ENCODE results near the gene ARID1B.

ARID1B gene

GRCh38 chr6:156877126-156877863 lies 100.1 kb downstream of the ARID1B start:
- DNase-seq (ENCODE audit: low read depth, low spot score), result no peak

DNA sequence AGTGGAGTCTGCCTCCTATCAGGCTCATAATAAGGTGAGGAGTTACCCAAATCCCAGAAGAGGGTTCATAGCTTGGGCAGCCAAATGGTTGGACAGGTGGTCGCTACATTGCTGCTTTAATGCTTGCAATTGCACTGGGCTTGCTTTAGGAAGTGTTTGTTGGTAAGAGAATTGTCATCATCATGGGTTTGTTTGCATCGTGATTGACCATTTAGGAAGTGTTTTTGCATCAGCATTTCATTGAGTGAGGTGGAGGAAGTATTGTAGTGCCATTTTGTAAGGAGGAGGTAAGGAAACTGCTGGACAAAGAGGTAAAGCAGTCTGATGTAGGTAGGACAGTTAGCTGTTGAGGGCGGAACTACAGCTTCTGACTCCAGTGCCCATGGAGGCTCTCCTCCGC lies 101.5 kb downstream of the ARID1B start:
- DNase-seq (ENCODE audit: low read depth, low spot score), result no peak

- DNase-seq (ENCODE audit: low read depth, low spot score), result no peak
Measured at GRCh38 chr6:156879186-156879585, 102.0 kb downstream of the ARID1B start.

DNA sequence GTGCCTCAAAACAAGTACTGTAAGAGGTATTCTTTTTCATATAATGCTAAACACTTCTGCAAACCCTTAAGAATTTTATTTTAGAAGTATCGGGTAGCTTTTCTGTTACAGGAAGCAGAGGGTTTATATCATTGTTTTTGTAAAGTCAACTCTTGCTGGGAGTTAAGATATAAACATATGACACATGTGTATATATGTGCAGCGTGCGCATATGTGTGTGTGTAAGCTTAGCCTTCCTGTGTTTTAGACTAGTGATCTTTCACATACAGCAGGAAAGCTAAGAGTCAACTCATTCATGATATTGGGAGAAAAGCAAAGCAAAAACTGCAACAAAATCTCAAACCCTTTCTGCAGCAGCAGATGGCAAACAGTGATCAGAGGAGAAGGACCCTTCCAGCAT lies 102.4 kb downstream of the ARID1B start:
- no peak for DNase-seq (ENCODE audit: low read depth, low spot score)

DNA sequence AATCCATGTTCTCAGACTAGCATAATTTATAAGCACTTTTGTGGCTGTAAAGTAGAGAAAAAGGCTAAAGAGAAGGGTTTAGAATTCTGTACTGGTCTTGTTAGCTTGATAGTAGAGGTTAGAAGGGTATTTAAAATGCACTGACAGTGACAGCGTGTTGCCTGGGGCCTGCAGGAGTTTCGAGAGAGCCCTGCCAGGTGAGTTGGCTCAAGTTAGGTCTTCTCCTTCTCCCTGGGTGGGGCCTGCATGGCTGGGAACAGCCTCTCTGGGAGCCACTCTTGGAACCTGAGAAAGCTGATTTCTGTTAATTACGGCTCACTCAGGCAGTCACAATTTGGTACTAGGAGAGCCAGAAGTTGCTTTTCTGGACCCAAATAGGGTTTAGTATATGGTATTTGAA lies 103.7 kb downstream of the ARID1B start:
- no peak for DNase-seq (ENCODE audit: low read depth, low spot score)

- DNase-seq (ENCODE audit: low read depth, low spot score), result no peak
Measured at GRCh38 chr6:156881687-156882629, 104.8 kb downstream of the ARID1B start.

- DNase-seq (ENCODE audit: low read depth, low spot score), result no peak
Measured at GRCh38 chr6:156883497-156884252, 106.5 kb downstream of the ARID1B start.

DNA sequence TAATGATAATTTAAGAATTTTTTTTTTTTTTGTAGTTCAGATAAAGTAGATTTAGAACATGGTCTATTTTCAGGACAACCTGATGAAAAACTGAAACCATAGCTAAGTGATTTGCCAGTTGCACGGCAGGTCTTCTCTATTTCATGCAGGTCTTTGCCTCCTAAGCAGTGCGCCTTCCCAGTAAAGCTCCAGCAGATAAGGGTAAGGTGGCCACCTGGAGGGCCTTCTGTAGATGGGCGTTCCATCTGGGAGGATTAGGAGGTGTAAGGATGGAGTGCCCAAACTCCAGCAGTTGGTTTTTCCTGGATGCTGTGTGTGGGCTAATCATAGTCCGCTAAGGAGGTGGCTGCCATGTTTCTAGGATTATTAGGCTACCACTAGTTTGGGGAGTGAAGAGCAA lies 107.1 kb downstream of the ARID1B start:
- no peak for DNase-seq (ENCODE audit: low read depth, low spot score)

DNA sequence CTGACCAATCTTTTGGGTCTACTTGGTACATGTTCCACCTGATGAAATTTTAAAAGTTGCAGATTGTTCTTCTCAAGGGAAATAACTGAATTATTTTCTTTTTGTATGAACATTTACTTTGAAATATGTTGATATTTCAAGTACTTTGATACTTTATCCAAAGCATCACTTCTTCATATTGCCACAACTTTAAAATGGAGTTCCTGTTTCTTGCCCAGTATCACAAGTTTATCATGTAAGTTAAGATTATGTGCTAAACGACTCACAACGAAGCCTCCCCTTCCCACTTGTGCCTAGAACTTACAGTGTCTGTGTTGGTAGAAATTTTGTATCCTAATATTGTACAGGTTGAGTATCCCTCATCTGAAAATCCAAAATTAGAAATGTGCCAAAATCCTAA lies 108.4 kb downstream of the ARID1B start:
- DNase-seq (ENCODE audit: low read depth, low spot score), result no peak

GRCh38 chr6:156886409-156886808 lies 109.2 kb downstream of the ARID1B start:
- DNase-seq (ENCODE audit: low read depth, low spot score), result no peak

GRCh38 chr6:156887623-156888269 lies 110.6 kb downstream of the ARID1B start:
- DNase-seq (ENCODE audit: low read depth, low spot score), result no peak

GRCh38 chr6:156889469-156889868 lies 112.3 kb downstream of the ARID1B start:
- no peak for DNase-seq (ENCODE audit: low read depth, low spot score)

DNA sequence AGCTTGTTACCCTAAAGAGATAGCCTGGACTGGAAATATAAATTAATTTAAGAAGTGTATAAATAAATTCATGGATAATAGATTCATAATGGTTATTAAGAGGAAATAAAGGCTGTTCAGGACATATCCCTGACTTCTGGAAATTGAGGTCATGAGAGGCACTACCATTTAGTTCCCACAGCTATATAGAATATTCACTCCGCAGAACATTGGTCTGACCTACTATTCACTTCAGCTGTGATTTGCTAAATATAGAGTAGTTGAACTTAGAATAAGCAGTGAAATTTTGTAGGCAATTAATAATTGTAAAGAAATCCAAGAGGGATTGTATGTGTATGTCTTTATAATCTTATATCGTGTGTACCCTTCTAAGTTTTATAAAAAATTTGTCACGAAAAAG lies 112.8 kb downstream of the ARID1B start:
- DNase-seq (ENCODE audit: low read depth, low spot score), result no peak

GRCh38 chr6:156890627-156891314 lies 113.6 kb downstream of the ARID1B start:
- no peak for DNase-seq (ENCODE audit: low read depth, low spot score)

DNA sequence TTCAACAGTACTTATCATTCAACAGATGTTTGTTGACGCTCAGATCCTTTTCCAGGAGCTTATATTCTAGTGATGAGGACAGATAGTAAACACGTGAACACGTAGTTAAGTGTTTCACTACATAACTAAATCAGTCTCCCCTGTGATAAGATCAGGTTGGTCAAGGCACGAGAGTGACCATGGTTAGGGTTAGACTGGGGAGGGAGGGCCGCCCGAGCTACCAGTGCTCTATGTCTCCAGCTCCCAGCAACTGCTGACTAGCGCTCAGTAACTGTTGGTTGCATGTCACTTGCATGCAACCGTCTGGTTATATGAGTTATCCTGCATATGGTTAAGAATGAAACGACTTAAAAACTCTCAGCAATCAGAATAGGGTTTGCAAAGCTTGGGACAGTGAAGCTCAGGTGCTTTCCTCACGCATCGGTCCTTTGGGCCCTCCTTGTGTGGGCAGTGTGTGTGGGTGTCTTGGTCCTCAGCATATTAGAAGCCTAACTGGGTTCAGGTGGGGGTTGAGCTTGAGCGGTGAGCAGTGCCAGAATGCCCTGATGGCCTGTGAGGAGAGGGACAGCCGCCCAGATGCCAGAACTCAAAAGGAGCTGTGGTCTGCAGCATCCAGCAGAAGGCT lies 120.8 kb downstream of the ARID1B start:
- no peak for DNase-seq (ENCODE audit: low read depth, low spot score)

DNA sequence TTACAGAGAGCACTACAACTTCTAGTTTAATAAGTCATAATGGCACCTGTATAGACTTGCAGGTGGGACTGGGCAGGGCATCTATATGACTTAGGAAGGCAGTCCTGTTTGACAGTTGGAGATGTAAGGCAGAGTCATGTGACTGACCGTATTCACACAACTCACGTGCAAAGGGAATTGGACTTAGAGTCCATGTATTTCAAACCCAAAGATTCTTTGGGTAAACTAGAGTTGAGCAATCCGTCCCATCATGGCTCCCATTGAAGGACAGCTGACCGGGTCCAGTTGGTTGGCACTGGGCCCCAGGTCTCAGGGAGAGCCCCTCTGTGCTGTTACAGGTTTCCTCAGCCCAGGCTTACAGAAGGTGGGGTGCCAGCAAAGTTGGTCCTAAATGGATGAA lies 121.9 kb downstream of the ARID1B start:
- no peak for DNase-seq (ENCODE audit: low read depth, low spot score)

DNA sequence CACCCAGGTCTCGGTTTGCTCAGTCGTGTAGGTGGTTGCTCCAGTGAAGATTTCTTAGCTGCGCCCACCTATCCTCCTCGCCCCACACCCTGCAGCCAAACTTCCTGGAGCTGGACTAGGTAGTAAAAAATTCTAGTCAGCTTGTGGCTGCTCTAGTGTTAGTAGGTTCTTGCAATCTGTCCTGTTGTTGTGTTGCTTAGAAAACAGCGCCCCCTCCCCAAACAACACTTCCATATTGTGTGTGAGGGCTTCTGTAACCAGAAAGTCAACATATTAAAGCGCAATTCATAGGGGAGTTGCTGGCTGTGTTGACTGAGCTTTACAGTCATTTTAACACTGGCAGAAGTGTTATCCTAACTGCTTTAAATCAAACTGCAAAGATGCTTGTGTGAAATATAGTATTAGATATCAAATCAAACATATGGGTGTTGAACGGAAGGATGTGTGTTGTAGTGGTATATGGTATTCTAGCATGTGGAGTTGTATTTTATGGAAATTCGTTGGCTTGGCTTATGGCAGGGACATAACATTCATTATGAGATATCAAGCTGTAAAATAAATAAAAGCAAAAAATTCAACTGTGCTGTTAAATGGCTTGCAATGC lies 122.5 kb downstream of the ARID1B start:
- no peak for DNase-seq (ENCODE audit: low read depth, low spot score)

DNA sequence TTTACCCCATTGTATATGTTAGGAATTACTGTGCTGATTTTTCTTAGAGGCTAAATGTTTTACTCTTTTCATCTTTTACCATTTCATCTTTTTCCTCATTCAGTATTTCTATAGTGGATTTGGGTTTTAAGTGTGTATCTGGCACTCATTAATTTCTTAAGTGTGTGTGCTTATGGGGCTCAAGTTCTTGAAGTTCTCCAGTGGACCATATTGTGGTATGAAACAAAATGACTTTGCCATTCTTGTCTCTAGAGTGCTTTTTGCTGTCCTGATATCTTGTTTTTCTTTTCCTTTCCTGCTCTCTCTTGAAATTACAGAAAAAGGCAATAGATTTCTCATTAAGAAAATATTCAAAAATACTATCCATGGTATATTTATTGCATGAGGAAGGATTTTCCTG lies 123.1 kb downstream of the ARID1B start:
- no peak for DNase-seq (ENCODE audit: low read depth, low spot score)

GRCh38 chr6:156901309-156902019 lies 124.3 kb downstream of the ARID1B start:
- no peak for DNase-seq (ENCODE audit: low read depth, low spot score)

GRCh38 chr6:156902782-156903181 lies 125.6 kb downstream of the ARID1B start:
- no peak for DNase-seq (ENCODE audit: low read depth, low spot score)

All from astrocyte of the hippocampus (primary cell).